Mesenchymal stem cell (in vitro differentiated cells and primary cell): ENCODE data around the gene ST6GALNAC3.

ENCODE experiments used
- DNase-seq: peaks from one replicate; pipeline ENCODE4 v3.0.0-alpha.2; 2013
- H2AFZ ChIP-seq: one replicate; pipeline ENCODE4 v1.6.1; 2013; ENCODE audit warnings: low read depth, mild to moderate bottlenecking, control low read depth, inconsistent platforms, low read length, moderate library complexity
- H2AK5ac ChIP-seq: 2 replicates; pipeline ENCODE4 v1.6.1; 2013; ENCODE audit warnings: low read length, moderate library complexity, mild to moderate bottlenecking, inconsistent platforms; ENCODE audit not compliant: severe bottlenecking
- H2BK120ac ChIP-seq: one replicate; pipeline ENCODE4 v1.6.1; 2013; ENCODE audit warnings: low read depth, mild to moderate bottlenecking, inconsistent platforms, low read length, moderate library complexity
- H2BK12ac ChIP-seq, 2 experiments: one replicate each; pipeline ENCODE4 v1.6.1; 2013; ENCODE audit warnings: inconsistent platforms in 2 of 2, low read length in 2 of 2, mild to moderate bottlenecking in 2 of 2, moderate library complexity in 2 of 2, control low read depth in 1 of 2
- H2BK15ac ChIP-seq: one replicate; pipeline ENCODE4 v1.6.1; 2013; ENCODE audit warnings: mild to moderate bottlenecking, low read depth, inconsistent platforms; ENCODE audit not compliant: poor library complexity, severe bottlenecking
- H2BK5ac ChIP-seq: 2 replicates; pipeline ENCODE4 v1.6.1; 2013; ENCODE audit warnings: low read depth, mild to moderate bottlenecking, low read length, control low read depth, inconsistent platforms; ENCODE audit not compliant: poor library complexity, severe bottlenecking
- H3K14ac ChIP-seq, 2 experiments: one replicate each; pipeline ENCODE4 v1.6.1; 2013; ENCODE audit warnings: inconsistent platforms in 2 of 2, low read length in 2 of 2, control low read depth in 1 of 2, mild to moderate bottlenecking in 1 of 2, moderate library complexity in 1 of 2
- H3K18ac ChIP-seq, 2 experiments: one replicate each; pipeline ENCODE4 v1.6.1; 2013; ENCODE audit warnings: inconsistent platforms in 2 of 2, low read length in 2 of 2, control low read depth in 1 of 2, low read depth in 1 of 2, mild to moderate bottlenecking in 1 of 2
- H3K23ac ChIP-seq, 2 experiments: one replicate each; pipeline ENCODE4 v1.6.1; 2013; ENCODE audit warnings: inconsistent platforms in 2 of 2, low read length in 2 of 2, mild to moderate bottlenecking in 2 of 2, moderate library complexity in 2 of 2, control low read depth in 1 of 2
- H3K27ac ChIP-seq: 2 replicates; pipeline ENCODE4 v1.5.1; 2013; ENCODE audit warnings: mild to moderate bottlenecking, moderate library complexity, low read length, control low read depth, inconsistent platforms; ENCODE audit not compliant: poor library complexity, severe bottlenecking
- H3K27me3 ChIP-seq, 2 experiments: 2 replicates each; pipeline versions ENCODE4 v1.6.1 to v1.7.0; 2013; ENCODE audit warnings: low read length in 2 of 2, mild to moderate bottlenecking in 2 of 2, moderate library complexity in 2 of 2, control low read depth in 1 of 2, inconsistent platforms in 1 of 2; ENCODE audit not compliant: control insufficient read depth in 1 of 2, insufficient read depth in 1 of 2
- H3K36me3 ChIP-seq, 2 experiments: 2 replicates each; pipeline versions ENCODE4 v1.6.1 to v1.7.0; 2013; ENCODE audit warnings: low read length in 2 of 2, control low read depth in 1 of 2, inconsistent platforms in 1 of 2, low read depth in 1 of 2, mild to moderate bottlenecking in 1 of 2; ENCODE audit not compliant: insufficient read depth in 2 of 2, control insufficient read depth in 1 of 2
- H3K4ac ChIP-seq, 2 experiments: one replicate each; pipeline ENCODE4 v1.6.1; 2013; ENCODE audit warnings: inconsistent platforms in 2 of 2, low read length in 2 of 2, mild to moderate bottlenecking in 2 of 2, moderate library complexity in 2 of 2, control low read depth in 1 of 2, low read depth in 1 of 2
- H3K4me1 ChIP-seq: 2 replicates; pipeline ENCODE4 v1.6.1; 2013; ENCODE audit warnings: low read depth, low read length, control low read depth; ENCODE audit not compliant: control insufficient read depth, insufficient read depth
- H3K4me2 ChIP-seq: 2 replicates; pipeline ENCODE4 v1.6.1; 2013; ENCODE audit warnings: low read length, mild to moderate bottlenecking, inconsistent platforms; ENCODE audit not compliant: poor library complexity, severe bottlenecking
- H3K4me3 ChIP-seq, 2 experiments: 2 replicates each; pipeline versions ENCODE4 v1.5.1 to v1.7.0; 2013; ENCODE audit warnings: low read length in 2 of 2, mild to moderate bottlenecking in 2 of 2, control low read depth in 1 of 2, low read depth in 1 of 2; ENCODE audit not compliant: insufficient read depth in 1 of 2
- H3K79me1 ChIP-seq: replicated peaks from 2 replicates; pipeline ENCODE4 v1.6.1; 2013; ENCODE audit warnings: mild to moderate bottlenecking, control low read depth, low read length, inconsistent platforms; ENCODE audit not compliant: poor library complexity, severe bottlenecking
- H3K9ac ChIP-seq: 2 replicates; pipeline ENCODE4 v1.7.0; 2013; ENCODE audit warnings: mild to moderate bottlenecking, low read length, moderate library complexity
- H3K9me3 ChIP-seq: 2 replicates; pipeline ENCODE4 v1.7.0; 2013; ENCODE audit warnings: mild to moderate bottlenecking, low read length; ENCODE audit not compliant: control insufficient read depth
- H4K8ac ChIP-seq: one replicate; pipeline ENCODE4 v1.6.1; 2013; ENCODE audit warnings: inconsistent platforms, mild to moderate bottlenecking, low read length, moderate library complexity
- H4K91ac ChIP-seq: one replicate; pipeline ENCODE4 v1.6.1; 2013; ENCODE audit warnings: mild to moderate bottlenecking, low read length, inconsistent platforms
- WGBS: methylation state at CpG from one replicate; pipeline ENCODE4 v1.1.7; 2013; ENCODE audit warnings: mixed read lengths; 5-methylcytosine and 5-hydroxymethylcytosine counted together

The ST6GALNAC3 gene

DNA sequence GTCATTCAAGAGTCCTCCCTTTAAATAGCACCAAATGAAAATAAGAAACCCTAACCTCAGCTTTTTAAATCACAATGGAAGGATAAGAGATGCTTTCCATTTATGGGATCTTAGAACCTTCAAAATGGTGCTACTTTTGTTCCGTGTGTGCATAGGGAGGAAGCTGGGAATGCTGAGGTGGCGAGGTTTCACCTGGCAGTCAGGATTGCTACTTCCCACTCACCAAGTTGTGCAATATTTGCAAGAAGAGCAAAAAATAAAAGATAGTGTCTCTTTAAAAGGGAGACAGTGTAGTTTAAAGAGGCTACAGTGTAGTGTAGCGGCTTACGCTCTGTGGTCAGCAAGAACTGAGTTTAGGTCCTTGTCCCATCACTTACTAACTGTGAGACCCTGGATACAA lies 400.4 kb downstream of the ST6GALNAC3 start:
- H2AK5ac ChIP-seq: no peak overlapping the region
- no peaks in the 10 kb centered on the region for H3K79me1 ChIP-seq
- WGBS: 75% methylated on average over 2 of the region's 4 CpGs
- no peak overlapping the region for H2BK15ac ChIP-seq
- no peaks in the 10 kb centered on the region for H3K4me1 ChIP-seq
- H3K18ac ChIP-seq: no peak overlapping the region
- H3K9ac ChIP-seq: no peak overlapping the region
- no peaks in the 10 kb centered on the region for H3K36me3 ChIP-seq
- no peak overlapping the region for H2BK5ac ChIP-seq
- H3K4ac ChIP-seq: no peak overlapping the region
- H3K27ac ChIP-seq: no peak overlapping the region
- H3K9me3 ChIP-seq: no peaks in the 10 kb centered on the region
- H3K14ac ChIP-seq: no peak overlapping the region
- no peak overlapping the region for H3K23ac ChIP-seq
- H2AFZ ChIP-seq: no peak overlapping the region
- no peaks in the 10 kb centered on the region for H3K27me3 ChIP-seq
- H3K4me3 ChIP-seq: no peak overlapping the region
- H2BK12ac ChIP-seq: no peak overlapping the region
- H2BK120ac ChIP-seq: no peak overlapping the region
- H3K4me2 ChIP-seq: no peak overlapping the region
- H4K8ac ChIP-seq: no peak overlapping the region
- H4K91ac ChIP-seq: no peak overlapping the region
- DNase-seq: no peak

DNA sequence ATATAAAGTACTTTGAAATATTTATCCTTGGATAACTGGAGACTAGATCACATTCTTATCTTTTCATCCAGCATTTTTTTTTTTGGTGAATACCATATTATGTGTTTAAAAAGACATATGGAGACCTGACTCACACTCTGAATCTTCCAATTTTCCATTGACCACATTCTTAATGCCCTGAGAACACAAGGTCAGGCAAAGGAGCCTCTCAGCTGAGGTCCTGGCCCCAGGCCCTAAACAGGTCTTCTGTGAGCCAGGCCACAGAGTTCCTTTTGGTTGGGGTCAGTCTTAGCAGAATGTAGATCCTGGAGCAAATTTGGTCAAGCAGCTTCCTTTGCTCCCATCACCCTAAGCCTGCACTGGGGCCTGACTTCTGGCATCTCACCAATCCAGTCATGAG lies 402.6 kb downstream of the ST6GALNAC3 start:
- DNase-seq: no peak

DNA sequence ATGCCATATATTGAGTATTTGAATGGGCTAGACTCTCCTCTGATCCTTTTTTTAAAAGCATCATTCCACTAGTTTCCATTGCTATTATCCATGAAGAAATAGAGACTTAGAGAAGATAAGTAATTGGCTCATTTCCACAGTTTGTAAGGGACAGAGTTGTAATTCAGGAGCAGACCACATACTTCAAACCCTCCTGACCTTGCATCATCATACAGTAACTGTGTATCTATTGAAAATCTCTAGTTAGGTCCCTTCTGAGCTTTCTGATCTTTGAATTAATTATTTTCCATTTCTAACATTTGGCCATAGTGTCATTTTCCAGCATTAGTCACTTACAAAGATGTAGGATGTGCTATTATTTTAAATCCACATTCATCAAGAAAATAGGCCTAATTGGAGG lies 406.3 kb downstream of the ST6GALNAC3 start:
- Histone ChIP-seq H3K36me3 (no peaks in the 10 kb centered on the region), H3K18ac (no peak overlapping the region), H4K91ac (no peak overlapping the region), H3K27me3 (no peaks in the 10 kb centered on the region), H3K4me3 (no peak overlapping the region), H4K8ac (no peak overlapping the region), H3K4me2 (no peak overlapping the region), H2AFZ (no peak overlapping the region), H3K4ac (no peak overlapping the region), H2BK5ac (no peak overlapping the region), H3K14ac (no peak overlapping the region), H3K23ac (no peak overlapping the region), H3K9me3 (no peaks in the 10 kb centered on the region), H3K9ac (no peak overlapping the region), H3K79me1 (no peaks in the 10 kb centered on the region), H2BK120ac (no peak overlapping the region), H3K27ac (no peak overlapping the region), H2AK5ac (no peak overlapping the region), H2BK12ac (no peak overlapping the region), H2BK15ac (no peak overlapping the region), H3K4me1 (no peaks in the 10 kb centered on the region)
- no peak for DNase-seq

More for the DNA sequence above, 402.6 kb downstream of the ST6GALNAC3 start:
- Histone ChIP-seq H3K79me1 (no peaks in the 10 kb centered on the region), H2AK5ac (no peak overlapping the region), H2BK5ac (no peak overlapping the region), H2BK120ac (no peak overlapping the region), H3K9ac (no peak overlapping the region), H4K8ac (no peak overlapping the region), H3K4me2 (no peak overlapping the region), H3K23ac (no peak overlapping the region), H3K18ac (no peak overlapping the region), H2BK15ac (no peak overlapping the region), H3K27me3 (no peaks in the 10 kb centered on the region), H4K91ac (no peak overlapping the region), H3K4me3 (no peak overlapping the region), H2AFZ (no peak overlapping the region), H3K36me3 (no peaks in the 10 kb centered on the region), H3K4me1 (no peaks in the 10 kb centered on the region), H3K27ac (no peak overlapping the region), H2BK12ac (no peak overlapping the region), H3K9me3 (no peaks in the 10 kb centered on the region), H3K14ac (no peak overlapping the region), H3K4ac (no peak overlapping the region)

GRCh38 chr1:76481672-76482071 lies 407.1 kb downstream of the ST6GALNAC3 start:
- Histone ChIP-seq H4K8ac (no peak overlapping the region), H3K9me3 (no peaks in the 10 kb centered on the region), H4K91ac (no peak overlapping the region), H3K4me1 (no peaks in the 10 kb centered on the region), H2BK120ac (no peak overlapping the region), H2BK12ac (no peak overlapping the region), H3K14ac (no peak overlapping the region), H3K27ac (no peak overlapping the region), H3K4me3 (no peak overlapping the region), H3K79me1 (no peaks in the 10 kb centered on the region), H2BK5ac (no peak overlapping the region), H3K9ac (no peak overlapping the region), H2AK5ac (no peak overlapping the region), H2BK15ac (no peak overlapping the region), H2AFZ (no peak overlapping the region), H3K23ac (no peak overlapping the region), H3K4me2 (no peak overlapping the region), H3K18ac (no peak overlapping the region), H3K36me3 (no peaks in the 10 kb centered on the region), H3K27me3 (no peaks in the 10 kb centered on the region), H3K4ac (no peak overlapping the region)
- DNase-seq: no peak
- WGBS: 94% methylated on average over 1 of the region's 1 CpG
